Mononuclear cell (primary cell): ENCODE data around the gene TF. TPM values are rescaled to one million over a fixed set of nuclear protein-coding genes. Genes with fewer than 3 reads are reported as not detected.
"Not testable (repeated sequence)": the region's sequence is repeated elsewhere in the genome, so short reads cannot be mapped to it uniquely, and the experiment has no call there.

Source experiments
- H3K27me3 ChIP-seq: 2 replicates; pipeline ENCODE4 v1.6.0; 2011; ENCODE audit warnings: low read length, control low read depth; ENCODE audit not compliant: insufficient read depth
- H3K4me1 ChIP-seq: 2 replicates; pipeline ENCODE4 v1.5.1; 2011; ENCODE audit warnings: mild to moderate bottlenecking, low read length, control low read depth; ENCODE audit not compliant: insufficient read depth
- H3K4me3 ChIP-seq: 2 replicates; pipeline ENCODE4 v1.5.1; 2011; ENCODE audit warnings: mild to moderate bottlenecking, low read length, moderate library complexity
- H3K9me3 ChIP-seq: 2 replicates; pipeline ENCODE4 v1.5.1; 2011; ENCODE audit warnings: low read depth, mild to moderate bottlenecking, control low read depth, low read length
- total RNA-seq: library from RNA; depleted of rRNA; stranded (reverse); fragments of >200 nt; gene quantifications from one replicate; pipeline ENCODE4 v1.2.3, GENCODE V29; 2012

TF gene
- total RNA-seq, 1 donor, result not detected

DNA sequence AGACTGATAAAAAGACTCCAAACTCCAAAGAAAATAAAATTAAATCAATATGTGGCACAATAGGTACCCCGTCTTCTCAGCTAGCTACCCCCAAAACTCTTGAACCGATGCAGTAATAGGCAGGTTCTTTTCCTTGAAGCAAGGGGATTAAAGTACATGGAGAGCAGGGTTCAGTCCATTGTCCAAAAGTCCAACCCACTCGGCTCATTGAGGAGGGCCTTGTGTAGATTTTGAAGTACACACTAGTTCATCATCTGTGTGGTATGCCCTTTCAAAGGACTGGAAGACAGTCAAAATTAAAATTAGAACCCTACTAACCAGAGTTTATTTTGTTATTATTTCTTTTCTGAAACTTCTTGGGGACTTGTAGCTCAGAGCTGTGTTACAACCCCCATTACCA is 23.3 kb downstream of the TF start:
- Histone ChIP-seq H3K9me3 (no peaks in the 10 kb centered on the region), H3K4me3 (no peak overlapping the region), H3K4me1 (no peaks in the 10 kb centered on the region), H3K27me3 (no peaks in the 10 kb centered on the region)

DNA sequence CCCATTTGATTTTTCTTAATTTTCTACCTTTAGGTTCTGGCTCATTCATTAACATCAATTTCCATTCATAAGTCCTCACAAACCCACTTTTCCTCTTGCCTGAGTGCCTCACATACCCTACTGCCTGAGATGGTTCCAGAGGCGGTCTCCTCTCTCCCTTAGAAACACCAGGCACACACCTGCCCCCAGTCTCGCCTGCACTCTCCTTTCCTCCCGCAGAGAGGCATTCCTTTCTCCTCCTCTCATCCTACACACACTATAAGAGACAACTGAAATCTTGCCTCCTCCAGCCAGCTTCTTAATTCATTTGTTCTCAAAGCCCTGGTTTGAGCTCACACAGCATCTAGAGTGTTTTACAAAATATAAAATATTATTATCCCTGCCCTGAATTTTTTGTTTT is 27.5 kb downstream of the TF start:
- Histone ChIP-seq H3K4me1 (no peaks in the 10 kb centered on the region), H3K27me3 (peaks cover 6% of the 10 kb centered on the region), H3K4me3 (no peak overlapping the region), H3K9me3 (no peaks in the 10 kb centered on the region)

DNA sequence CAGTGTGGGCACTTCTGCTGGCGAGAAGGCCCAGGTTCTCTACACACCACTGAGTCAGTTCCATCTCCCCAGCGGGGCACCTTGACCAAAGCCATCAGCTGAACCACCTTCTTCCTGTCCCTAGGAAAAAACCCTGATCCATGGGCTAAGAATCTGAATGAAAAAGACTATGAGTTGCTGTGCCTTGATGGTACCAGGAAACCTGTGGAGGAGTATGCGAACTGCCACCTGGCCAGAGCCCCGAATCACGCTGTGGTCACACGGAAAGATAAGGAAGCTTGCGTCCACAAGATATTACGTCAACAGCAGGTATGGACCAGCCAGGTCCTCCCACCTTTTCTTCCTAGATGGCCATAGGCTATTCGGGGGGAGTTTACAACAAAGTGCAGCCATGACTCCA is 29.1 kb downstream of the TF start:
- no peaks in the 10 kb centered on the region for H3K4me1 ChIP-seq
- peaks cover 6% of the 10 kb centered on the region for H3K27me3 ChIP-seq
- H3K9me3 ChIP-seq, result no peaks in the 10 kb centered on the region
- H3K4me3 ChIP-seq, result no peak overlapping the region

DNA sequence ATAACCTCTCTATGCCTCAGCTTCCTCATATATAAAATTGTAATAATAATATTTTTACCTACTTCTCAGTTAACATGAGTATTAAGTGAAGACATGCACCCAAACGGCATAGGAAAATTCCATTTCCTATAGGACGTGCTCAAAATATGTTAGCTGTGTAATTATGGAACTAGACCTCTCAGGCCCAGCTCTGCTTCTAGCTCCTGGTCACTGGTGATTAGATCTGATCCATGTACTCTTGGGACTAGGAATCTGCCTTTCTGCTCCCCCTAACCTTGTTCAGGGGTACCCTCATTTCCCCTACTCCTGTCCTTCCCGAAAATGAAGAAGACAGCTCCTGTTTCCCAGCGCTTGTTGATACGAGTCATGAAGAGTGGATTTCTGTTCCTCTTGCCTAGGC is 29.6 kb downstream of the TF start:
- H3K4me3 ChIP-seq, result no peak overlapping the region
- peaks cover 6% of the 10 kb centered on the region for H3K27me3 ChIP-seq
- H3K4me1 ChIP-seq, result no peaks in the 10 kb centered on the region
- no peaks in the 10 kb centered on the region for H3K9me3 ChIP-seq

DNA sequence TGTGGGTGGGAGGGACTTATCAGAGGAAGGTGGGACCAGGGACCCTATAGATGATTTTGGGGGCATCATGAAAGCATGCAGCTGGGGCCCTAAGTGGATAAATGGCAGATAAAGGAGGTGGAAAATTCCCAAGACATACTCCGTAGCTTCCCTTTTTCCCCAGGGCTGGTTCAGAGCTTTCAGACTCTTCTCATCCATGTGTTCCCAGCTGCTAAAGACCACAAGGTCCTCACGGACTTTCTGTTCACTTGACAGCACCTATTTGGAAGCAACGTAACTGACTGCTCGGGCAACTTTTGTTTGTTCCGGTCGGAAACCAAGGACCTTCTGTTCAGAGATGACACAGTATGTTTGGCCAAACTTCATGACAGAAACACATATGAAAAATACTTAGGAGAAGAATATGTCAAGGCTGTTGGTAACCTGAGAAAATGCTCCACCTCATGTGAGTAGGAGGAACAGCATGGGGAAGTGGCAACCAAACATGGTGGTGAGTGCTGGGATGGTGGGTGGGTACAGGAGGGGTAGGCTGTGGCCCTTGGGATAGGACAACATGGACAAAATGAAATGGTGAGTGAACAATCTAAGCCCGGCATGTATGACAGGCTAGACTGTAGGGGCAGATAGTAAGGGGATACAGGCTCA is 30.7 kb downstream of the TF start:
- H3K4me1 ChIP-seq, result no peaks in the 10 kb centered on the region
- H3K4me3 ChIP-seq, result no peak overlapping the region
- H3K27me3 ChIP-seq, result peaks cover 6% of the 10 kb centered on the region
- H3K9me3 ChIP-seq, result no peaks in the 10 kb centered on the region

DNA sequence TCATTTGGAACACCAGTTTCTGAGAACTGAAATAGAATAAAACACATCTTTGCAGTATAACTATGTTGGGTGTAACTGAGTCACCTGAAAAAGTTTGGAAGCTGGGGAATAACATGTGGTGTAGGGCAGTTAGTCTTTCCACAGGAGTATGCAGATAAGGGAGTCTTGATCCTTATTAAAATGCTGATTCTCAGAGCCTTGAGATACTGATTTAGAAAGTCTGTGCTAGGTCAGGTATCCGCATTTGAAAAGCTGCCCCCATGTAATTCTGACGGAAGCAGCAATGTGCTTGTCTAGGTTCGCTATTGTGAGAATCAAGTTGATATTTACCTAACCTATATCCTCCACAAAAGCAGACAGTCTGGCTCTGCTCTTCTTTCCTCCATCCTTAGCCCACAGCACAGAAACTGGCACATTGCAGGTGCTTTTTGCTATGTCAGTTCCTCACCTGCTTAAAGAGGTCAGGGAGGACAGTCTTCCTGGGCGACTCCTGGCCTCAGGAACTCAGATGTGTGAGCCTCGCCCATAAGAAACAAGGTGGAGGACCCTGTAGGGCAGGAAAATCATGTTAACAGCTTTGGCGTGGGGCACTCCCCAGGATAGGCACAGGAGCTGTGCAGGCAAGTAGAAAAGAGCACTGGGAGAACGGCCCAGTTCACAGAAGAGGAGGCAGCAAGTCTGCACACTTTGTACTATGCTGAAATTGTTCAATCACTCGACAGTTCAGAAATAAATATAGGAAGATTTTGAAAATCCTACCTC is 31.8 kb downstream of the TF start:
- H3K4me3 ChIP-seq, result no peak overlapping the region
- H3K4me1 ChIP-seq, result no peaks in the 10 kb centered on the region
- H3K27me3 ChIP-seq, result peaks cover 6% of the 10 kb centered on the region
- H3K9me3 ChIP-seq, result no peaks in the 10 kb centered on the region

DNA sequence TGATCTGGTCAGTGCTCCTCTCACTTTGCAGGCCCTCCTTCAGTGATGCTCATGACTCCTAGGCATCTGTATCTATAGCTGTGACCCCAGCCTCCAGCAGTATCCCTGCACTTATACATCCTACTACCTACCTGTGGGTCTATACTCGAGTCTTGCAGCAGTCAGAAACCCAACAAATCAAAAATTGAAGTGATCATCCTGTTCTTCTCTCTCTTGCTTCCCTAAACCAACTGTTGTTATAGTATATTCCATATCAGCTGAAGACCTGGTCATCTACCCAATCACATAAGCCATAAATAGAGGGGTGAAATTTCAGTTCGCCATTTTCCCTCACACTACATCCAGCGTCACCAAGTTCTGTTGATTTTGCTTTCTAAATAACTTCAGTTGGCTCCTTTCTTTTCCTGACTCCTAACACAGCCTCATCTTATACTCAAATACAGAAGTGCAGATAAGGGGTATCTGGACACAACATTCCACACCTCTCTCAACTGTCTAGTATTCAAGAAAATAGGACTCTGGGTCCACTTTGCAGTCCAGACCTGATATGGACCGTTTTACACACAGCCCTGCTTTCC is 33.5 kb downstream of the TF start:
- Histone ChIP-seq H3K4me3 (no peak overlapping the region), H3K4me1 (no peaks in the 10 kb centered on the region), H3K9me3 (no peaks in the 10 kb centered on the region), H3K27me3 (peaks cover 6% of the 10 kb centered on the region)

DNA sequence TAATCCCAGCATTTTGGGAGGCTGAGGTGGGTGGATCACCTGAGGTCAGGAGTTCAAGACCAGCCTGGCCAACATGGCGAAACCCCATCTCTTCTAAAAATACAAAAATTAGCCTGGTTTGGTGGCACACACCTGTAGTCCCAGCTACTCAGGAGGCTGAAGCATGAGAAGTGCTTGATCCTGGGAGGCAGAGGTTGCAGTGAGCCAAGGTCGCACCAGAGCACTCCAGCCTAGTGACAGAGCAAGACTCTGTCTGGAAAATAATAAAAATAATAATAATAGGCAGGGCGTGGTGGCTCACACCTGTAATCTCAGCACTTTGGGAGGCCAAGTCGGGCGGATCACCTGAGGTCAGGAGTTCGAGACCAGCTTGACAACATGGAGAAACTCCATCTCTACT is 34.6 kb downstream of the TF start:
- H3K4me3 ChIP-seq, H3K9me3 ChIP-seq, H3K27me3 ChIP-seq, H3K4me1 ChIP-seq: not testable (repeated sequence)

DNA sequence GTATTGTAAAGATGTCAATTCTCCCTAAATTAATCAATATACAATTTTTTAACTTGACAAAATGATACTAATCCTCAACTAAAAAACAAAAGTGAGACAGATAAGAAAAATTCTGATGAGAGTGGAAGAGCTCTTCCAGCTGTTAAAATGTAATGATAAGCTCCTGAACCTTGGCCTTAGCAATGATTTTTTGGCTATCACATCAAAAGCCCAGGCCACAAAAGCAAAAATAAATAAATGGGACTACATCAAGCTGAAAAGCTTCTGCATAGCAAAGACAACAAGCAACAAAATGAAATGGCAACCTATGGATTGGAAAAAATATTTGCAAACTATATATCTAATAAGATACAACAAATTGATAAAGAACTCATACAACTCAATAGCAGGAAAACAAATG is 35.4 kb downstream of the TF start:
- Histone ChIP-seq H3K9me3 (no peaks in the 10 kb centered on the region), H3K4me3 (no peak overlapping the region), H3K4me1 (no peaks in the 10 kb centered on the region), H3K27me3 (no peaks in the 10 kb centered on the region)

DNA sequence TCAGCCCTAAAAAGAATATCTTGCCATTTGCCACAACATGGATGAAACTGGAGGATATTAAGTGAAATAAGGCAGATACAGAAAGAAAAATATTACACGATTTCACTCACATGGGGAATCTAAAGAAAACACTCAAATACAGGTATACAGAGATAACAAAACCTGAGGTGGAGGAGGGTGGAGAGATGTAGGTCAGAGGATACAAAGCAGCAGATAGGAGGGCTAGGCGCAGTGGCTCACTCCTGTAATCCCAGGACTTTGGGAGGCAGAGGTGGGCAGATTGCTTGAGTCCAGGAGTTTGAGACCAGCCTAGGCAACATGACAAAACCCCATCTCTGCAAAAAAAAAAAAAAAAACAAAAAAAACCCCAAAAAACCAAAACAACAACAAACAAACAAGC is 36.3 kb downstream of the TF start:
- Histone ChIP-seq H3K9me3 (no peaks in the 10 kb centered on the region), H3K27me3 (no peaks in the 10 kb centered on the region), H3K4me1 (no peaks in the 10 kb centered on the region), H3K4me3 (no peak overlapping the region)

DNA sequence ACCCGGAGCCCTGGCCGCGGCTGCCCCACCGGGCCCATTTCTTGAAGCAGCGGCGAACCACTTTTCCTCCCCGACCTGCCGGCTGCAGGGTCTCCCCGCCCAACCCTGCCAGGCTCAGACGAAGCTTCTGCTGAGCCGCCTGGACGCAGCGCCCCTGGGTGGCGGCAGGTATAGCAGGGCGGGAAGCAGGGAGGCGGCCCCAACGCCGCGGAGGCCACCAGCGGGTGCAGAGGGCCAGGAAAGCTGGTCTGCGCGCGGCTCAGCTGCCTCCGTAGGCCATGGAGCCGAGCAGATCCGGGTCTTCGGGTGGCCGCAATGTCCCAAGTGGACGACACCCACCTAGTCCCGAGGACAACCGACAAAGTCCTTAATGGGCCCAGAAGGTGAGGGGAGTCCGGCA is 37.6 kb downstream of the TF start:
- Histone ChIP-seq H3K4me3 (no peak overlapping the region), H3K4me1 (no peaks in the 10 kb centered on the region), H3K27me3 (no peaks in the 10 kb centered on the region), H3K9me3 (no peaks in the 10 kb centered on the region)

DNA sequence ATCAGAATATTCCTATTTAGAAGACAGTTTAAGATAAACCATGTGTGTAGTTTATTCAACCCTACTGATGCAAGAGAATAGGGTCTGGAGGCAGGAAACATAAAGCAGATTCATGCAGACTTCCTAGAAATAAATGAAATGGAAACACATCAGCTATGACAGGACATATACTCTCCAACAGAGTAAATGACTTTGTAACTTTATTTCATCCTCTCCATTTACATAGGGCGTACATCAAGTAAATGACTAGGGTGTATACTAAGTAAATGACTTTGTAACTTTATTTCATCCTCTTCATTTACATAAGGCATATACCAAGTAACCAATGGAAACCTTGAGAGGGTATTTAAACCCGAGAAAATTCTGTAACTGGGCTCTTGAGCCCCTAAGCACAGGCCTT is 41.8 kb downstream of the TF start:
- no peaks in the 10 kb centered on the region for H3K4me1 ChIP-seq
- peaks cover 8% of the 10 kb centered on the region for H3K9me3 ChIP-seq
- no peaks in the 10 kb centered on the region for H3K27me3 ChIP-seq
- H3K4me3 ChIP-seq, result no peak overlapping the region

DNA sequence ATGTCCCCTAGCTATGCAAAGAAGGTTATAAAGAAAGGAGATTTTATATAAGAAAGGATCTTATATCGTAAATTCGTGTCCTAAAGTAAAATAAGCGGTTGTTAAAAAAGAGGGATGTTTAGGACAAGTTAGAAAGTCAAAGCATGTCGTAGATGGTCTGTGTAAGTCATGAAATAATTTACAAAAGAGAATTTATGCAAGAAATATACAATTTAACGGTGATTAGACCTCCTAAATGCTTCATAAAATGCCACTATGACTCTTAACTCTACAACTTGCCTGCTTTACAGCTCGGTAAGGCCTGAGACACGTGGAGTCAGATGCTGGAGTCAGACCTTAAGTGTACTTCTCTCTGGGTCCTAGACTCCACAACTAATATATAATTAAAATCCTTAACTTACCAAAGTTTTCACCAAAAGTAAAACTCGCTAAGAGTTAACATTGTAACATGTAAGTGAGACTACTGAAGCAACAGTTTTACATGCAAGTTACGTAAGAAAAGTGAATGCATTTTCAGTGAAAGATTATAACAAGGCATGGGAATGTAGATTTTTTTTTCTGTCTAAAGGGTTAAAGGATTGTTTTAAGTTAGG is 46.1 kb downstream of the TF start:
- H3K9me3 ChIP-seq, result peaks cover 8% of the 10 kb centered on the region
- H3K4me1 ChIP-seq, result no peaks in the 10 kb centered on the region
- H3K4me3 ChIP-seq, result no peak overlapping the region
- no peaks in the 10 kb centered on the region for H3K27me3 ChIP-seq

DNA sequence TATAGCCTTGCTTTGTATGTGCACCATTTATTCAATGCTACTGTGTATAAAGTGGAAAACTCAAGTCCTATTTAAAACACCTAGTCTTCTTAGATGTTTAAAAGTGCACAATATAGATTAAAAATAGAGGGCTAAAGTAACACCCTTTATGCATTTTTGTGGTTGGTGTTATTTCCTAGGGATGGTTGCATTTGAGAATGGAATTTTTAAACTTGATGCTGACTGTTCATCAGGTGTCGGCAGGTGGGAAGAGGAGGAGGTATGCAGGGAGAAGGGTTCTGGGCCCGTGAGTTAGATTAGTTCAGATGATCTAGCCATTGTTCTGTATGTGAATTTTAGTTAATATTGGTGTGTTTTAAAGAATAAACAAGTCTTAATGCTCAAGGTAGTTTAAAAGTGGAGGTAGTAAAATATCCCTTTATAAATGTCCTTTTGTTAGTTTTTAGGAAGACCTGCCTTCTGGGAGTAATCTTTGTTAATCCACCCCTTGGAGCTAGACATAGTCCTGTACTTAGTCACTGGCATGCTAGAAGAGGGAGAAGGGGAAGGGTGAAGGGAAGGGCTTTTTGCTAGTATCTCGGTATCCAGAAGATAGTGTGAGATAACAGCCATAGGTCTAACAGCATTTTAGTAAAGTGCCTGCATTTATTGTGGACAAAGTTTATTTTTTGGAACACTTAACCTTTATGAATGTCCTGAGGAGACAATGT is 51.4 kb downstream of the TF start:
- Histone ChIP-seq H3K9me3 (peaks cover under 1% of the 10 kb centered on the region), H3K4me3 (no peak overlapping the region), H3K27me3 (peaks cover 9% of the 10 kb centered on the region), H3K4me1 (no peaks in the 10 kb centered on the region)
